ENCODE results near the gene LRRK1.

DNA sequence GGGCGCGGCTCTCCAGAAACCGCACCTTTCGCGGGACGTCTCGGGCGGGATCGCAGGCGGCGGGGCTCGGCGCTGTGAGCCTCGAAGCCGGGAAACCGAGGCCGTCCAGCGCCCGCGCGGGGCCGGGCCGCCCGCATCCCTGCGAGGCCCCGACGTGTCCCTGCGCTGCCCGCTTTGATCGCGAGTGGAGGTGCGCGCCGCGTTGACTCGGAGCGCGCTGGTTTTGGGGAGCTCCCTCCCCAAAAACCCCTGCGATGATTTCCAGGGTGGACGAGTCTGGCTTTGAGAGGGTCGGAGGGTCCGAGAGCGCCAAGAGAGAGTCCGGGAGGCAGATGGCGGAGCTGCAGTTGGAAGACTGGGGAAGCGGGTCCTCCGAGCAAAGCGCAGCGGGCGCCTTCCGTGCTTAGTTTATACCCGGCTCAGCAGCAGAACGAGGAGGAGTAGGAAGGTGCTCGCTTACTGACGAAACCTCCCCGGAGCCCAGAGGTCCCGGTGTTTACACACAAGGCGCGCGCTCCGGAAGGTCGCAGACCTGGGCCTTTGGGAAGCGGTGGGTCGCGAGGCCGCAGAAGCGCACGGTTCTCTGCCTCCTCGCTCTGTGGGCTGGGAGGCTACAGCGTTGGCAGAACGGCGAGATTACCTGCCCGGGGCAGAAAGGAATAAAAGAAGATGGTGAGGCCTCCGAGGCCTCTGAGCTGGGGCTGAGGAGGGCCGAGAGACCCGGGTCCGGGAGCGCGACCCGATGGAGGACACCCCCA is 38.8 kb upstream of the LRRK1 start:
- TF ChIP-seq, protein P1, sequence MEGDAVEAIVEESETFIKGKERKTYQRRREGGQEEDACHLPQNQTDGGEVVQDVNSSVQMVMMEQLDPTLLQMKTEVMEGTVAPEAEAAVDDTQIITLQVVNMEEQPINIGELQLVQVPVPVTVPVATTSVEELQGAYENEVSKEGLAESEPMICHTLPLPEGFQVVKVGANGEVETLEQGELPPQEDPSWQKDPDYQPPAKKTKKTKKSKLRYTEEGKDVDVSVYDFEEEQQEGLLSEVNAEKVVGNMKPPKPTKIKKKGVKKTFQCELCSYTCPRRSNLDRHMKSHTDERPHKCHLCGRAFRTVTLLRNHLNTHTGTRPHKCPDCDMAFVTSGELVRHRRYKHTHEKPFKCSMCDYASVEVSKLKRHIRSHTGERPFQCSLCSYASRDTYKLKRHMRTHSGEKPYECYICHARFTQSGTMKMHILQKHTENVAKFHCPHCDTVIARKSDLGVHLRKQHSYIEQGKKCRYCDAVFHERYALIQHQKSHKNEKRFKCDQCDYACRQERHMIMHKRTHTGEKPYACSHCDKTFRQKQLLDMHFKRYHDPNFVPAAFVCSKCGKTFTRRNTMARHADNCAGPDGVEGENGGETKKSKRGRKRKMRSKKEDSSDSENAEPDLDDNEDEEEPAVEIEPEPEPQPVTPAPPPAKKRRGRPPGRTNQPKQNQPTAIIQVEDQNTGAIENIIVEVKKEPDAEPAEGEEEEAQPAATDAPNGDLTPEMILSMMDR (IDR thresholded peaks at IDR 0.05) = no peak
- TF ChIP-seq POLR2A (IDR thresholded peaks at IDR 0.05) (no peak), EP300 (IDR thresholded peaks at IDR 0.05) (no peak)

Measured in ovary (tissue), 3 donors.